Measurements from ENCODE around the gene BAIAP2L2. TPM values are rescaled to one million over a fixed set of nuclear protein-coding genes. Genes with fewer than 3 reads are reported as not detected.
"Not testable (repeated sequence)": the region's sequence is repeated elsewhere in the genome, so short reads cannot be mapped to it uniquely, and the experiment has no call there.

Gene BAIAP2L2
- polyA plus RNA-seq, 2 of the 4 experiments (the other 2 are of a cell fraction) = 3.5 to 4.7 TPM

- no peak for TF ChIP-seq RNF2 (IDR thresholded peaks at IDR 0.05; ENCODE audit: borderline replicate concordance, low read depth)
- no peak for TF ChIP-seq RFX5 (IDR thresholded peaks at IDR 0.05)
- TF ChIP-seq RAD21 (conservative IDR thresholded peaks at IDR 0.05 in 1 of 2, IDR thresholded peaks at IDR 0.05 in 1 of 2) = no peak
These were observed 71.3 kb downstream of the BAIAP2L2 start (continued) for GRCh38 chr22:38038890-38039812.

DNA sequence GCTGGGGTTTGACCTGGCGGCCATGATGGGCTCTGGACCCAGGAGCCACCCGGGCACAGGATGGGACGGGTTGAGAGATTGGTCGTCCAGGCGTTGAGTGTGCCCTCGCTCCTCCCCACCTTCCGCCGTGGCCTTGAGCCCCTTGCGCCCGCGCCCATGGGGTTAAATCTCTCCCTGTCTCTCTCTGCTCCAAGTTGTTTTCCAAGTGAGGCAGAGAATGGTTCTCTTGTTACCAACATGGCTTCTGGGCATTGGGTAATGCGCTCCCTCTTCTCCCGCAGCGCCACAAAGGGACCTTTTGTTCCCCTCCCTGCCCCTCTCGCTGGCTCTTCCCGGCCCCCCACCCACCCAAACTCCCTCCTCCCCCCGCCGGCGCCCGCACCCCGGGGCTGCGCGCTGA lies 72.1 kb downstream of the BAIAP2L2 start:
- POLR2A ChIA-PET = no interaction called here
- no peak for FAIRE-seq
- no peak overlapping the region for H3K27ac ChIP-seq

DNA sequence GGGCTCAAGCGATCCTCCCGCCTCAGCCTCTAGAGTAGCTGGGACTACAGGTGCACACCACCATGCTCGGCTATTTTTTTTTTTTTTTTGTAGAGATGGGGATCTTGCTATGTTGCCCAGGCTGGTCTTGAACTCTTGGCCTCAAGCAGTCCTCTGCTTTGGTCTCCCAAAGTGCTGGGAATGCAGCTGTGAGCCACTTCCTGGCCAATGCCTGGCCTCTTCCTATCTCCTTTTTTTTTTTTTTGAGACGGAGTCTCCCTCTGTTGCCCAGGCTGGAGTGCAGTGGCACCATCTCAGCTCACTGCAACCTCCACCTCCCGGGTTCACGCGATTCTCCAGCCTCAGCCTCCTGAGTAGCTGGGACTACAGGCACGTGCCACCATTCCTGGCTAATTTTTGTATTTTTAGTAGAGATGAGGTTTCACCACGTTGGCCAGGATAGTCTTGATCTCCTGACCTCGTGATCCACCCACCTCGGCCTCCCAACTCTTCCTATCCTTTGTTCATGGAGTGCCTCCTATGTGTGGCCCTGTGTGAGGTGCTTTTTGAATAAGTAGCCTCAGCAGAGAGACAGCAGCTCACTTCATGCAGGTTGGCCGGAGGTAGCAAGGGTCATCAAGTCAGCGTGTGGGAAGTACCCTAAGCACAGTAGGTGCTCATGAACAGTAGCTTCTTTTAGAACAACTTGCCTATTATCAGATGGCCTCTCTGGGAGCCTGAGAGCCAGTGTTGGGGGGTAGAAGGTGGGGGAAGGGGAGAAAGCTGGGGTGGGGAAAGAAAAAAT lies 72.9 kb downstream of the BAIAP2L2 start:
- H3K4me2 ChIP-seq; H3K4me3 ChIP-seq; H3K9me3 ChIP-seq; H3K27ac ChIP-seq; POLR2A ChIA-PET; FAIRE-seq; ATAC-seq; DNase-seq (ENCODE audit: low read depth in 1 of 2, low spot score in 1 of 2): not testable (repeated sequence)
- CTCF ChIA-PET = interaction anchor here (0.7 to 2.9 kb wide), 4 partner anchors 10 to 385 kb away, joined by 3 to 21 read pairs (median 4); no protein-coding TSS in a partner anchor
- WGBS (ENCODE audit: missing lambda C conversion rate) = 87% methylated on average over 13 of the region's 13 CpGs
- peaks cover 29% of the 10 kb centered on the region for H3K4me1 ChIP-seq

More for the DNA sequence above, 72.1 kb downstream of the BAIAP2L2 start:
- Histone ChIP-seq H3K4me1 (peaks cover 20% of the 10 kb centered on the region), H3K4me3 (no peak overlapping the region), H3K4me2 (no peak overlapping the region), H3K9me3 (no peaks in the 10 kb centered on the region)
- TF ChIP-seq ZSCAN20 (CRISPR knock-in tag; IDR thresholded peaks at IDR 0.05) = no peak
- TF ChIP-seq TFCP2L1 (CRISPR knock-in tag; IDR thresholded peaks at IDR 0.05) = no peak
- TF ChIP-seq JUNB (IDR thresholded peaks at IDR 0.05) = no peak
- CTCF ChIA-PET = interaction anchor here (0.8 to 2.9 kb wide), 3 partner anchors 11 to 384 kb away, joined by 3 to 21 read pairs (median 4); no protein-coding TSS in a partner anchor
- DNase-seq (ENCODE audit: low read depth in 1 of 2, low spot score in 1 of 2) (no peak), ATAC-seq (no peak)
- WGBS (ENCODE audit: missing lambda C conversion rate) = 89% methylated on average over 14 of the region's 23 CpGs

GRCh38 chr22:38036392-38037062 lies 74.0 kb downstream of the BAIAP2L2 start:
- H3K4me2 ChIP-seq = no peak overlapping the region
- DNase-seq (ENCODE audit: low read depth in 1 of 2, low spot score in 1 of 2) = no peak
- no peak for ATAC-seq
- WGBS (ENCODE audit: missing lambda C conversion rate) = 80% methylated on average over 5 of the region's 10 CpGs
- FAIRE-seq = no peak
- TF ChIP-seq POLR2A (IDR thresholded peaks at IDR 0.05; ENCODE audit: low read length) = no peak
- TF ChIP-seq ZNF302 (CRISPR knock-in tag; IDR thresholded peaks at IDR 0.05) = no peak
- no peak for TF ChIP-seq NPAS2 (CRISPR knock-in tag; IDR thresholded peaks at IDR 0.05; ENCODE audit: borderline replicate concordance)
- no peak for TF ChIP-seq HDAC2 (IDR thresholded peaks at IDR 0.05)
- no peak for TF ChIP-seq HES2 (IDR thresholded peaks at IDR 0.05)
- TF ChIP-seq BHLHE40 (IDR thresholded peaks at IDR 0.05; ENCODE audit: low read depth, low read length) = no peak
- peaks cover 32% of the 10 kb centered on the region for H3K4me1 ChIP-seq
- ChIA-PET CTCF (interaction anchor here (2.9 kb wide), 1 partner anchor 16 kb away, joined by 21 read pairs; no protein-coding TSS in a partner anchor), POLR2A (no interaction called here)
- H3K4me3 ChIP-seq = no peak overlapping the region
- no peaks in the 10 kb centered on the region for H3K9me3 ChIP-seq
- peak overlapping the region in 1 of 2 experiments; percentile 52; a peak in 3 of 6 replicates for H3K27ac ChIP-seq

- DNase-seq (ENCODE audit: low read depth in 1 of 2, low spot score in 1 of 2) (no peak), FAIRE-seq (no peak), ATAC-seq (no peak)
- ChIA-PET CTCF (interaction anchor here (2.9 kb wide), 1 partner anchor 17 kb away, joined by 21 read pairs; no protein-coding TSS in a partner anchor), POLR2A (no interaction called here)
- peaks cover 32% of the 10 kb centered on the region for H3K4me1 ChIP-seq
- 87% methylated on average over 7 of the region's 9 CpGs for WGBS (ENCODE audit: missing lambda C conversion rate)
- no peaks in the 10 kb centered on the region for H3K9me3 ChIP-seq
- H3K4me3 ChIP-seq = no peak overlapping the region
- peak overlapping the region; percentile 88 to 96; a peak in 5 of 6 replicates for H3K27ac ChIP-seq
- no peak overlapping the region; the same call in 2 of the 3 replicates for H3K4me2 ChIP-seq
- TF ChIP-seq SMC3 (IDR thresholded peaks at IDR 0.05) = no peak
- no peak for TF ChIP-seq RAD21 (conservative IDR thresholded peaks at IDR 0.05 in 1 of 2, IDR thresholded peaks at IDR 0.05 in 1 of 2)
These were observed 75.0 kb downstream of the BAIAP2L2 start for GRCh38 chr22:38035530-38035885.

Other genes with a start within 250 kb of the BAIAP2L2 start
- gene MICALL1, start 204.4 kb downstream of the BAIAP2L2 start, polyA plus RNA-seq (2011; rRNA removed) = 10.4 and 11.1 TPM in 2 replicates
- gene MICALL1, start 204.4 kb downstream of the BAIAP2L2 start, polyA plus RNA-seq (2017; fragmentation: RNase III; extraction: RNeasy Plus Mini Kit Qiagen cat#74134 plus additional on column Dnase treatment) = 16.1 to 19.0 TPM (median 18.6 TPM) in 3 replicates
- 0.49 and 0.52 TPM in 2 replicates for gene C22orf23, start 157.1 kb downstream of the BAIAP2L2 start, polyA plus RNA-seq (2011; rRNA removed)
- gene C22orf23, start 157.1 kb downstream of the BAIAP2L2 start, polyA plus RNA-seq (2017; fragmentation: RNase III; extraction: RNeasy Plus Mini Kit Qiagen cat#74134 plus additional on column Dnase treatment) = 0.26 to 0.37 TPM (median 0.26 TPM) in 3 replicates
- 59.1 and 90.0 TPM in 2 replicates for gene POLR2F, start 157.0 kb downstream of the BAIAP2L2 start, polyA plus RNA-seq (2011; rRNA removed)
- gene POLR2F, start 157.0 kb downstream of the BAIAP2L2 start, polyA plus RNA-seq (2017; fragmentation: RNase III; extraction: RNeasy Plus Mini Kit Qiagen cat#74134 plus additional on column Dnase treatment) = 180 to 194 TPM (median 183 TPM) in 3 replicates
- not detected in 2 replicates for gene SOX10, start 126.1 kb downstream of the BAIAP2L2 start, polyA plus RNA-seq (2011; rRNA removed)
- not detected in 3 replicates for gene SOX10, start 126.1 kb downstream of the BAIAP2L2 start, polyA plus RNA-seq (2017; fragmentation: RNase III; extraction: RNeasy Plus Mini Kit Qiagen cat#74134 plus additional on column Dnase treatment)
- 12.9 and 17.8 TPM in 2 replicates for gene PICK1, start 53.3 kb downstream of the BAIAP2L2 start, polyA plus RNA-seq (2011; rRNA removed)
- gene PICK1, start 53.3 kb downstream of the BAIAP2L2 start, polyA plus RNA-seq (2017; fragmentation: RNase III; extraction: RNeasy Plus Mini Kit Qiagen cat#74134 plus additional on column Dnase treatment) = 15.6 to 16.1 TPM (median 16.0 TPM) in 3 replicates
- not detected in 2 replicates for gene SLC16A8, start 26.5 kb downstream of the BAIAP2L2 start, polyA plus RNA-seq (2011; rRNA removed)
- not detected in 3 replicates for gene SLC16A8, start 26.5 kb downstream of the BAIAP2L2 start, polyA plus RNA-seq (2017; fragmentation: RNase III; extraction: RNeasy Plus Mini Kit Qiagen cat#74134 plus additional on column Dnase treatment)
- 7.4 and 10.7 TPM in 2 replicates for gene PLA2G6, start 71.1 kb upstream of the BAIAP2L2 start, polyA plus RNA-seq (2011; rRNA removed)
- gene PLA2G6, start 71.1 kb upstream of the BAIAP2L2 start, polyA plus RNA-seq (2017; fragmentation: RNase III; extraction: RNeasy Plus Mini Kit Qiagen cat#74134 plus additional on column Dnase treatment) = 5.5 to 7.8 TPM (median 7.6 TPM) in 3 replicates
- 3.5 and 4.0 TPM in 2 replicates for gene MAFF, start 91.3 kb upstream of the BAIAP2L2 start, polyA plus RNA-seq (2011; rRNA removed)
- 3.1 to 3.9 TPM (median 3.2 TPM) in 3 replicates for gene MAFF, start 91.3 kb upstream of the BAIAP2L2 start, polyA plus RNA-seq (2017; fragmentation: RNase III; extraction: RNeasy Plus Mini Kit Qiagen cat#74134 plus additional on column Dnase treatment)
- 22.2 and 22.7 TPM in 2 replicates for gene TMEM184B, start 162.3 kb upstream of the BAIAP2L2 start, polyA plus RNA-seq (2011; rRNA removed)
- 33.2 to 36.8 TPM (median 36.6 TPM) in 3 replicates for gene TMEM184B, start 162.3 kb upstream of the BAIAP2L2 start, polyA plus RNA-seq (2017; fragmentation: RNase III; extraction: RNeasy Plus Mini Kit Qiagen cat#74134 plus additional on column Dnase treatment)
- gene CSNK1E, start 206.7 kb upstream of the BAIAP2L2 start, polyA plus RNA-seq (2011; rRNA removed) = 58.3 and 60.9 TPM in 2 replicates
- gene CSNK1E, start 206.7 kb upstream of the BAIAP2L2 start, polyA plus RNA-seq (2017; fragmentation: RNase III; extraction: RNeasy Plus Mini Kit Qiagen cat#74134 plus additional on column Dnase treatment) = 57.1 to 63.3 TPM (median 59.3 TPM) in 3 replicates

All from A549 (cell line).